Measurements from ENCODE around the gene AK5. TPM values are rescaled to one million over a fixed set of nuclear protein-coding genes. Genes with fewer than 3 reads are reported as not detected.

The AK5 gene
- total and polyA plus RNA-seq, 2 of the 4 experiments (the other 2 are of a cell fraction) = 22.5 to 25.8 TPM

GRCh38 chr1:77562596-77563150 is 280.9 kb downstream of the AK5 start:
- CTCF ChIA-PET = no interaction called here

More at GRCh38 chr1:77562596-77563150, 280.9 kb downstream of the AK5 start:
- WGBS, 2 experiments (ENCODE audit: extremely low coverage in 2 of 2, insufficient read length in 1 of 2) = 100% methylated on average over 1 of the region's 3 CpGs; no CpG with 5 or more reads in 1 of the 2 experiments
- Histone ChIP-seq H3K4me3 (ENCODE audit: insufficient read depth, low read depth, low read length) (no peak overlapping the region), H3K36me3 (ENCODE audit: control insufficient read depth, insufficient read depth, low read length) (peaks cover 27% of the 10 kb centered on the region), H4K91ac (ENCODE audit: insufficient read depth, low read depth, low read length) (no peak overlapping the region), H2BK20ac (ENCODE audit: low read depth, low read length) (no peak overlapping the region), H3K27me3 (ENCODE audit: control insufficient read depth, insufficient read depth, low read length) (no peaks in the 10 kb centered on the region), H3K27ac (ENCODE audit: insufficient read depth, low read length) (no peak overlapping the region), H2BK120ac (ENCODE audit: low read depth, low read length) (no peak overlapping the region), H2BK15ac (ENCODE audit: low read depth, low read length) (no peak overlapping the region), H3K4me1 (ENCODE audit: control insufficient read depth, insufficient read depth, low read length) (peaks cover 2% of the 10 kb centered on the region; the same call in 1 of the 2 replicates), H4K20me1 (ENCODE audit: insufficient read depth, low read length) (no peaks in the 10 kb centered on the region), H3K9ac (ENCODE audit: low read depth, low read length) (no peak overlapping the region), H2AFZ (replicated peaks; ENCODE audit: low read length, poor library complexity) (no peak overlapping the region), H3K23ac (ENCODE audit: low read depth, low read length) (0 out of 2 replicates have a peak overlapping the region, but pooled peaks have one; percentile 31), H3K4ac (ENCODE audit: low read depth, low read length) (no peak overlapping the region), H3K9me1 (ENCODE audit: insufficient read depth, low read length) (peaks cover 12% of the 10 kb centered on the region; the same call in 1 of the 2 replicates), H3K9me3 (ENCODE audit: control insufficient read depth, insufficient read depth, low read length) (no peaks in the 10 kb centered on the region), H2AK9ac (replicated peaks; ENCODE audit: low read depth, low read length, poor library complexity) (no peak overlapping the region), H3K79me1 (ENCODE audit: low read depth in 1 of 2, low read length in 2 of 2) (peaks cover 3 to 13% of the 10 kb centered on the region in 2 experiments), H3K56ac (ENCODE audit: extremely low read depth, insufficient read depth, low read length) (no peak overlapping the region), H4K8ac (ENCODE audit: low read depth in 2 of 2, low read length in 2 of 2) (no peak overlapping the region), H2BK5ac (ENCODE audit: low read depth, low read length, poor library complexity, severe bottlenecking) (no peak overlapping the region), H3K4me2 (ENCODE audit: low read depth, low read length) (no peak overlapping the region), H3K18ac (ENCODE audit: low read depth, low read length) (no peak overlapping the region), H4K5ac (ENCODE audit: low read depth, low read length) (no peak overlapping the region), H3K14ac (replicated peaks; ENCODE audit: low read depth, low read length) (no peak overlapping the region), H2AK5ac (ENCODE audit: low read depth, low read length) (no peak overlapping the region)
- dilution Hi-C loops (cut with HindIII; ENCODE audit: low sequenced_read_pairs, unreplicated experiment) = no loop called here
- ATAC-seq (ENCODE audit: low read depth) = no peak
- no TSS peak for BruUV-seq (replicated peaks)
- POLR2A ChIA-PET (ENCODE audit: unreplicated experiment) = interaction anchor here (0.7 kb wide), 1 partner anchor 23 kb away, joined by 3 read pairs; no protein-coding TSS in a partner anchor
- intact Hi-C loops (cut with micrococcal nuclease) = no loop called here
- in situ Hi-C loops (cut with MboI; ENCODE audit: low sequenced_read_pairs) = no loop called here
- DNase-seq = no peak
- TF ChIP-seq SMC3 (IDR thresholded peaks at IDR 0.05; ENCODE audit: low read depth, low read length) = no peak
- no peak for TF ChIP-seq BHLHE40 (IDR thresholded peaks at IDR 0.05; ENCODE audit: low read depth, low read length)
- no peak for TF ChIP-seq RCOR1 (IDR thresholded peaks at IDR 0.05; ENCODE audit: insufficient replicate concordance, low read length)
- no peak for TF ChIP-seq POLR2A (IDR thresholded peaks at IDR 0.05; ENCODE audit: low read depth, low read length)
- no peak for TF ChIP-seq RAD21 (IDR thresholded peaks at IDR 0.05; ENCODE audit: low read length)
- no peak for TF ChIP-seq ELK1 (IDR thresholded peaks at IDR 0.05; ENCODE audit: borderline replicate concordance, low read depth, low read length)
- TF ChIP-seq NFE2L2 (IDR thresholded peaks at IDR 0.05; ENCODE audit: low read depth, low read length) = no peak
- no peak for TF ChIP-seq FOS (IDR thresholded peaks at IDR 0.05; ENCODE audit: low read depth, low read length)
- TF ChIP-seq MAFK (IDR thresholded peaks at IDR 0.05; ENCODE audit: low read depth, low read length) = no peak
- no peak for TF ChIP-seq CHD1 (IDR thresholded peaks at IDR 0.05; ENCODE audit: low read depth, low read length)
- TF ChIP-seq RFX5 (IDR thresholded peaks at IDR 0.05; ENCODE audit: low read depth, low read length) = no peak
- TF ChIP-seq MAZ (IDR thresholded peaks at IDR 0.05; ENCODE audit: borderline replicate concordance, low read depth, low read length) = no peak
- TF ChIP-seq CTCF (conservative IDR thresholded peaks at IDR 0.05; ENCODE audit: low read depth, low read length) = no peak
- no peak for TF ChIP-seq MXI1 (IDR thresholded peaks at IDR 0.05; ENCODE audit: borderline replicate concordance, low read depth, low read length)
- no peak for TF ChIP-seq USF2 (IDR thresholded peaks at IDR 0.05; ENCODE audit: low read depth, low read length)
- no peak for TF ChIP-seq CEBPB (IDR thresholded peaks at IDR 0.05; ENCODE audit: low read depth, low read length)
